ENCODE measurements around the gene CMTM2.

The CMTM2 gene

GRCh38 chr16:66637806-66638205 lies 58.5 kb downstream of the CMTM2 start:
- no peak for DNase-seq (ENCODE audit: low spot score)
- H3K4me1 ChIP-seq (ENCODE audit: insufficient read depth, poor library complexity, severe bottlenecking): peaks cover 10% of the 10 kb centered on the region

More at GRCh38 chr16:66637806-66638205, 58.5 kb downstream of the CMTM2 start:
- peaks cover 3% of the 10 kb centered on the region for H3K9me3 ChIP-seq (ENCODE audit: severe bottlenecking)
- H3K36me3 ChIP-seq (ENCODE audit: low read depth): peaks cover 19% of the 10 kb centered on the region
- no peaks in the 10 kb centered on the region for H3K27me3 ChIP-seq (ENCODE audit: insufficient read depth, poor library complexity, severe bottlenecking)
- no peak for ATAC-seq (ENCODE audit: low read depth)
- TF ChIP-seq, protein P1, sequence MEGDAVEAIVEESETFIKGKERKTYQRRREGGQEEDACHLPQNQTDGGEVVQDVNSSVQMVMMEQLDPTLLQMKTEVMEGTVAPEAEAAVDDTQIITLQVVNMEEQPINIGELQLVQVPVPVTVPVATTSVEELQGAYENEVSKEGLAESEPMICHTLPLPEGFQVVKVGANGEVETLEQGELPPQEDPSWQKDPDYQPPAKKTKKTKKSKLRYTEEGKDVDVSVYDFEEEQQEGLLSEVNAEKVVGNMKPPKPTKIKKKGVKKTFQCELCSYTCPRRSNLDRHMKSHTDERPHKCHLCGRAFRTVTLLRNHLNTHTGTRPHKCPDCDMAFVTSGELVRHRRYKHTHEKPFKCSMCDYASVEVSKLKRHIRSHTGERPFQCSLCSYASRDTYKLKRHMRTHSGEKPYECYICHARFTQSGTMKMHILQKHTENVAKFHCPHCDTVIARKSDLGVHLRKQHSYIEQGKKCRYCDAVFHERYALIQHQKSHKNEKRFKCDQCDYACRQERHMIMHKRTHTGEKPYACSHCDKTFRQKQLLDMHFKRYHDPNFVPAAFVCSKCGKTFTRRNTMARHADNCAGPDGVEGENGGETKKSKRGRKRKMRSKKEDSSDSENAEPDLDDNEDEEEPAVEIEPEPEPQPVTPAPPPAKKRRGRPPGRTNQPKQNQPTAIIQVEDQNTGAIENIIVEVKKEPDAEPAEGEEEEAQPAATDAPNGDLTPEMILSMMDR (IDR thresholded peaks at IDR 0.05; ENCODE audit: poor library complexity, severe bottlenecking): no peak
- H3K4me3 ChIP-seq (ENCODE audit: severe bottlenecking): no peak overlapping the region
- H3K27ac ChIP-seq (ENCODE audit: poor library complexity, severe bottlenecking): no peak overlapping the region
